ENCODE measurements around the gene ANXA3. TPM values are rescaled to one million over a fixed set of nuclear protein-coding genes. Genes with fewer than 3 reads are reported as not detected.

ANXA3 gene
- total RNA-seq, 1 experiment from 2014 or later: 0.86 TPM

GRCh38 chr4:78517050-78517652 is 34.4 kb upstream of the ANXA3 start:
- ChIA-PET CTCF (no interaction called here), POLR2A (ENCODE audit: low non-redundant PET) (no interaction called here)
- TF ChIP-seq CTCF (conservative IDR thresholded peaks at IDR 0.05; ENCODE audit: low read depth, low read length): peak; percentile 55
- no peak for TF ChIP-seq EZH2 (IDR thresholded peaks at IDR 0.05; ENCODE audit: borderline replicate concordance, low read depth, low read length, poor library complexity, severe bottlenecking)
- Histone ChIP-seq H3K4me3 (ENCODE audit: low read depth, low read length, poor library complexity, severe bottlenecking) (no peak overlapping the region), H3K27me3 (replicated peaks; ENCODE audit: insufficient read depth, low read depth, low read length, poor library complexity) (no peaks in the 10 kb centered on the region), H3K36me3 (ENCODE audit: insufficient read depth, low read length, poor library complexity, severe bottlenecking) (no peaks in the 10 kb centered on the region), H3K4me1 (ENCODE audit: insufficient read depth, low read length, poor library complexity, severe bottlenecking) (no peaks in the 10 kb centered on the region), H3K9me3 (ENCODE audit: low read depth, low read length, poor library complexity, severe bottlenecking) (no peaks in the 10 kb centered on the region), H3K27ac (ENCODE audit: low read depth, low read length, poor library complexity, severe bottlenecking) (no peak overlapping the region)
- BruUV-seq (replicated peaks): no TSS peak
- DNase-seq (ENCODE audit: low spot score): peak; percentile 15
- intact Hi-C loops (cut with micrococcal nuclease; ENCODE audit: unreplicated experiment): loop anchor here (2.0 to 10.0 kb wide), 3 partner anchors 456 to 560 kb away; no protein-coding TSS in a partner anchor

- intact Hi-C loops (cut with micrococcal nuclease; ENCODE audit: unreplicated experiment): loop anchor here (5.0 to 10.0 kb wide), 2 partner anchors 524 to 561 kb away; no protein-coding TSS in a partner anchor
- Histone ChIP-seq H3K27me3 (replicated peaks; ENCODE audit: insufficient read depth, low read depth, low read length, poor library complexity) (no peaks in the 10 kb centered on the region), H3K4me3 (ENCODE audit: low read depth, low read length, poor library complexity, severe bottlenecking) (no peak overlapping the region), H3K27ac (ENCODE audit: low read depth, low read length, poor library complexity, severe bottlenecking) (no peak overlapping the region), H3K9me3 (ENCODE audit: low read depth, low read length, poor library complexity, severe bottlenecking) (no peaks in the 10 kb centered on the region), H3K4me1 (ENCODE audit: insufficient read depth, low read length, poor library complexity, severe bottlenecking) (no peaks in the 10 kb centered on the region), H3K36me3 (ENCODE audit: insufficient read depth, low read length, poor library complexity, severe bottlenecking) (no peaks in the 10 kb centered on the region)
- DNase-seq (ENCODE audit: low spot score): peak; percentile 26
- BruUV-seq (replicated peaks): no TSS peak
- TF ChIP-seq CTCF (conservative IDR thresholded peaks at IDR 0.05; ENCODE audit: low read depth, low read length): no peak
- TF ChIP-seq EZH2 (IDR thresholded peaks at IDR 0.05; ENCODE audit: borderline replicate concordance, low read depth, low read length, poor library complexity, severe bottlenecking): no peak
- ChIA-PET CTCF (no interaction called here), POLR2A (ENCODE audit: low non-redundant PET) (no interaction called here)
Observed at GRCh38 chr4:78518561-78518960, 33.0 kb upstream of the ANXA3 start.

- no TSS peak for BruUV-seq (replicated peaks)
- H3K27ac ChIP-seq (ENCODE audit: low read depth, low read length, poor library complexity, severe bottlenecking): no peak overlapping the region
- DNase-seq (ENCODE audit: low spot score): no peak
- intact Hi-C loops (cut with micrococcal nuclease; ENCODE audit: unreplicated experiment): loop anchor here (5.0 to 10.0 kb wide), 3 partner anchors 345 to 563 kb away; no protein-coding TSS in a partner anchor
- H3K9me3 ChIP-seq (ENCODE audit: low read depth, low read length, poor library complexity, severe bottlenecking): no peaks in the 10 kb centered on the region
- no peaks in the 10 kb centered on the region for H3K36me3 ChIP-seq (ENCODE audit: insufficient read depth, low read length, poor library complexity, severe bottlenecking)
- CTCF ChIA-PET: no interaction called here
- no peaks in the 10 kb centered on the region for H3K4me1 ChIP-seq (ENCODE audit: insufficient read depth, low read length, poor library complexity, severe bottlenecking)
- TF ChIP-seq EZH2 (IDR thresholded peaks at IDR 0.05; ENCODE audit: borderline replicate concordance, low read depth, low read length, poor library complexity, severe bottlenecking) (no peak), CTCF (conservative IDR thresholded peaks at IDR 0.05; ENCODE audit: low read depth, low read length) (no peak)
- POLR2A ChIA-PET (ENCODE audit: low non-redundant PET): no interaction called here
- H3K4me3 ChIP-seq (ENCODE audit: low read depth, low read length, poor library complexity, severe bottlenecking): no peak overlapping the region
- H3K27me3 ChIP-seq (replicated peaks; ENCODE audit: insufficient read depth, low read depth, low read length, poor library complexity): no peaks in the 10 kb centered on the region
Observed at GRCh38 chr4:78519962-78520361, 31.6 kb upstream of the ANXA3 start.

Measured in A673 (cell line).